NCI-H345 treated with DMSO at 0.1 percent for 48 hours (cell line): ENCODE measurements around the gene SLC9A1.

Experiments used
- DNase-seq: peaks from one replicate; lab custom pipeline; 2025; ENCODE audit not compliant: unreplicated experiment; lab: John Stamatoyannopoulos, UW

Gene SLC9A1

GRCh38 chr1:27152004-27152828, 2.7 kb downstream of the SLC9A1 start:
- no peak for DNase-seq

GRCh38 chr1:27150641-27151040, 4.3 kb downstream of the SLC9A1 start:
- no peak for DNase-seq

GRCh38 chr1:27150183-27150582, 4.7 kb downstream of the SLC9A1 start:
- no peak for DNase-seq

GRCh38 chr1:27149762-27150113, 5.2 kb downstream of the SLC9A1 start:
- no peak for DNase-seq

- no peak for DNase-seq
These were observed 5.7 kb downstream of the SLC9A1 start for GRCh38 chr1:27149084-27149761.

- DNase-seq = peak; percentile 29
These were observed 6.3 kb downstream of the SLC9A1 start for GRCh38 chr1:27148591-27148990.

GRCh38 chr1:27147842-27148518, 6.9 kb downstream of the SLC9A1 start:
- DNase-seq = no peak

- no peak for DNase-seq
These were observed 9.0 kb downstream of the SLC9A1 start for GRCh38 chr1:27145934-27146354.

GRCh38 chr1:27144920-27145661, 9.8 kb downstream of the SLC9A1 start:
- DNase-seq = no peak

- no peak for DNase-seq
These were observed 10.7 kb downstream of the SLC9A1 start for GRCh38 chr1:27144049-27144748.

GRCh38 chr1:27143401-27143800, 11.5 kb downstream of the SLC9A1 start:
- no peak for DNase-seq

- no peak for DNase-seq
These were observed 12.5 kb downstream of the SLC9A1 start for GRCh38 chr1:27142464-27142863.

GRCh38 chr1:27141266-27142003, 13.5 kb downstream of the SLC9A1 start:
- DNase-seq = peak; percentile 30

GRCh38 chr1:27139980-27140379, 14.9 kb downstream of the SLC9A1 start:
- no peak for DNase-seq

GRCh38 chr1:27138927-27139326, 16.0 kb downstream of the SLC9A1 start:
- no peak for DNase-seq

GRCh38 chr1:27138368-27138767, 16.6 kb downstream of the SLC9A1 start:
- no peak for DNase-seq

- DNase-seq = no peak
These were observed 17.3 kb downstream of the SLC9A1 start for GRCh38 chr1:27137544-27138075.

- peak; percentile 69 for DNase-seq
These were observed 17.9 kb downstream of the SLC9A1 start for GRCh38 chr1:27136998-27137542.

- no peak for DNase-seq
These were observed 18.7 kb downstream of the SLC9A1 start for GRCh38 chr1:27136236-27136551.
